Neural progenitor cell (in vitro differentiated cells): ENCODE measurements around the gene MYO6.

Experiments used
- EZH2 ChIP-seq: fragments of 200-600 bp; sonication (generic); IDR thresholded peaks from 2 replicates; pipeline ENCODE4 v1.6.1; 2017; ENCODE audit warnings: antibody characterized with exemption, mild to moderate bottlenecking, moderate library complexity
- TF ChIP-seq, protein P1 (sequence below): fragments of 200-600 bp; sonication (generic); IDR thresholded peaks from 2 replicates; pipeline ENCODE4 v1.5.1; 2017; ENCODE audit warnings: antibody characterized with exemption, mild to moderate bottlenecking

DNA sequence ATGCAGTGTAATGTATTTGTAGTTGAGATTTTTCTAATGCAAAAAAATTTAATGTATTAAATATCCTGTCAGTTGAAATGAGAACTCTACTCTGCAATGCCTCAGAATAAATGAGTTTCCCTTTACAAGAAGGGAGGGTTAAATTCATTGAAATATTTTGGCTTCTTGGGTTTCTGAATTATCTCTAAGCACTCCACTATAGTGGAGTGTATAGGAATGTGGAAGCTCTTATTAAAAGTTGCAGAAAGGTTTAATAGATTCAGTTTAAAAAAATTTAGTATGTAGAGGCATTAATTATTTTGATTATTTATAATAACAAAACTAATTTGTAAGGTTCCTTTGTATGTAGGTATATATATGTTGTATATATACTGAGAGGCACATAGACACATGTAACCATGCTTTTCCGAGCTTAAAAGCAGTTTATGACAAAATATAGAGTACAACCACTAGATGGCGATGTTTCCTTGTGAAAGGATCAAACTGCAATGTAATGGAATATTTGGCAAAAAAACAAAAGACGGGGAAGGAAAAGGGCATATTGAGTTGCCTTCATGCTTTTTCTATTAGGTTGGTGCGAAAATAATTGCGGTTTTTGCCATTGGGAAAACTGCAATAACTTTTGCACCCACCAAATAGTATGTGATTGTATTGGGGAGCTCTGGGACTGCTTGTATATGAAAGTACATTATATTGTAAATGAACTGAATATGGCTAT, 144.2 kb downstream of the MYO6 start:
- TF ChIP-seq, protein P1, sequence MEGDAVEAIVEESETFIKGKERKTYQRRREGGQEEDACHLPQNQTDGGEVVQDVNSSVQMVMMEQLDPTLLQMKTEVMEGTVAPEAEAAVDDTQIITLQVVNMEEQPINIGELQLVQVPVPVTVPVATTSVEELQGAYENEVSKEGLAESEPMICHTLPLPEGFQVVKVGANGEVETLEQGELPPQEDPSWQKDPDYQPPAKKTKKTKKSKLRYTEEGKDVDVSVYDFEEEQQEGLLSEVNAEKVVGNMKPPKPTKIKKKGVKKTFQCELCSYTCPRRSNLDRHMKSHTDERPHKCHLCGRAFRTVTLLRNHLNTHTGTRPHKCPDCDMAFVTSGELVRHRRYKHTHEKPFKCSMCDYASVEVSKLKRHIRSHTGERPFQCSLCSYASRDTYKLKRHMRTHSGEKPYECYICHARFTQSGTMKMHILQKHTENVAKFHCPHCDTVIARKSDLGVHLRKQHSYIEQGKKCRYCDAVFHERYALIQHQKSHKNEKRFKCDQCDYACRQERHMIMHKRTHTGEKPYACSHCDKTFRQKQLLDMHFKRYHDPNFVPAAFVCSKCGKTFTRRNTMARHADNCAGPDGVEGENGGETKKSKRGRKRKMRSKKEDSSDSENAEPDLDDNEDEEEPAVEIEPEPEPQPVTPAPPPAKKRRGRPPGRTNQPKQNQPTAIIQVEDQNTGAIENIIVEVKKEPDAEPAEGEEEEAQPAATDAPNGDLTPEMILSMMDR = peak; percentile 92
- TF ChIP-seq EZH2 = no peak
